HL-60 (cell line): ENCODE data around the gene KCNA3.

Experiments used
- DNase-seq, 2 experiments: peaks; one replicate each; pipeline ENCODE4 v3.0.0-alpha.2; 2010 to 2020; ENCODE audit warnings: low read depth in 1 of 2, low spot score in 1 of 2
- H3K27ac ChIP-seq: fragments of 250-450 bp; sonication (Bioruptor Pico); replicated peaks from 2 replicates; pipeline ENCODE4 v1.5.1; 2020; ENCODE audit warnings: mild to moderate bottlenecking, moderate library complexity
- H3K27me3 ChIP-seq: fragments of 250-450 bp; sonication (Bioruptor Pico); 2 replicates; pipeline ENCODE4 v1.5.1; 2021; ENCODE audit warnings: mild to moderate bottlenecking, moderate library complexity; ENCODE audit not compliant: insufficient read depth, poor library complexity, severe bottlenecking
- H3K4me3 ChIP-seq: replicated peaks from 2 replicates; pipeline ENCODE4 v1.5.1; 2011; ENCODE audit warnings: mild to moderate bottlenecking, control low read depth, low read length; ENCODE audit not compliant: insufficient read depth
- CTCF ChIP-seq: IDR thresholded peaks from one replicate; pipeline ENCODE4 v1.5.1; 2011; ENCODE audit warnings: low read length, control low read depth, inconsistent platforms; ENCODE audit not compliant: insufficient read depth
- GABPA ChIP-seq: IDR thresholded peaks from 2 replicates; pipeline ENCODE4 v1.6.1; 2012; ENCODE audit warnings: low read depth
- POLR2AphosphoS5 ChIP-seq: IDR thresholded peaks from 2 replicates; pipeline ENCODE4 v1.6.1; 2012; ENCODE audit warnings: low read depth
- REST ChIP-seq: IDR thresholded peaks from 2 replicates; pipeline ENCODE4 v1.6.1; 2012; ENCODE audit warnings: low read depth; ENCODE audit not compliant: insufficient replicate concordance
- SPI1 ChIP-seq: IDR thresholded peaks from 2 replicates; pipeline ENCODE4 v1.6.1; 2012; ENCODE audit warnings: low read depth, mild to moderate bottlenecking, borderline replicate concordance

The KCNA3 gene

GRCh38 chr1:110682898-110683297 lies 8.2 kb upstream of the KCNA3 start:
- Histone ChIP-seq H3K27me3 (peaks cover 4% of the 10 kb centered on the region), H3K4me3 (no peak overlapping the region), H3K27ac (no peak overlapping the region)
- no peak for TF ChIP-seq REST
- TF ChIP-seq CTCF = no peak
- TF ChIP-seq GABPA = no peak
- TF ChIP-seq POLR2AphosphoS5 = no peak
- TF ChIP-seq SPI1 = no peak
- no peak for DNase-seq

GRCh38 chr1:110680036-110680735 lies 5.4 kb upstream of the KCNA3 start:
- Histone ChIP-seq H3K27ac (no peak overlapping the region), H3K27me3 (peaks cover 23% of the 10 kb centered on the region), H3K4me3 (no peak overlapping the region)
- TF ChIP-seq POLR2AphosphoS5 = no peak
- no peak for TF ChIP-seq REST
- no peak for TF ChIP-seq SPI1
- TF ChIP-seq CTCF = no peak
- TF ChIP-seq GABPA = no peak
- DNase-seq = no peak

GRCh38 chr1:110677526-110677925 lies 2.8 kb upstream of the KCNA3 start:
- TF ChIP-seq SPI1 (no peak), POLR2AphosphoS5 (no peak), REST (no peak), GABPA (no peak), CTCF (no peak)
- DNase-seq = no peak
- H3K27ac ChIP-seq = no peak overlapping the region
- no peak overlapping the region for H3K4me3 ChIP-seq
- H3K27me3 ChIP-seq = peaks cover 40% of the 10 kb centered on the region
